GM10847 (cell line): ENCODE results near the gene OR2L5.

Experiments
- POLR2A ChIP-seq: IDR thresholded peaks from 2 replicates; pipeline ENCODE4 v1.6.1; 2011; ENCODE audit not compliant: insufficient read length; ENCODE audit errors: extremely low read depth

The OR2L5 gene, protein sequence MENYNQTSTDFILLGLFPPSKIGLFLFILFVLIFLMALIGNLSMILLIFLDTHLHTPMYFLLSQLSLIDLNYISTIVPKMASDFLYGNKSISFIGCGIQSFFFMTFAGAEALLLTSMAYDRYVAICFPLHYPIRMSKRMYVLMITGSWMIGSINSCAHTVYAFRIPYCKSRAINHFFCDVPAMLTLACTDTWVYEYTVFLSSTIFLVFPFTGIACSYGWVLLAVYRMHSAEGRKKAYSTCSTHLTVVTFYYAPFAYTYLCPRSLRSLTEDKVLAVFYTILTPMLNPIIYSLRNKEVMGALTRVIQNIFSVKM

DNA sequence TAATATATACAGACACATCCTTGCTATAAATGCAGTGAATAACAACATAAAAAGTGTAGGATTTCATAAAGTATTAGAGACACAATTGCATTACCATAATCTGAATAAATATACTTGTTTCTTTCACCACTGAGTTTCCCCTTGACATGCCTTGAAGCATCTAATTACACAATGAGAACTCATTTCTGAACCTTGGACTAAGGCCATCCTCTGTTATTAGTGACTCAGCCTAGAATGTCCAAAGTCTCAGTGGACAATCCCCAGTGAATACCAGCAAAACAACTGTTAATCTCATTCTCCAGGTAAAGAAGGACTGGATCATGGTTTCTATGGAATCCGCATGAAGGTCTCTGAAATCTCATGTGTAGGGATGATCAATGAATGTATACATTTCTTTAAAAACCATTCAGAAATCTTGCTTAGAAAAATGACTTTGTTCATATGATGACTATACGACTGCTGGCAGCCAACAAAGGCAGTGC is at the start of gene OR2L5:
Gene OR2L5 (plus strand): TSS at position 432 of the 482 bp plus-strand sequence. CDS start 8,288 bp downstream, outside the sequence.
- no peak for TF ChIP-seq POLR2A

DNA sequence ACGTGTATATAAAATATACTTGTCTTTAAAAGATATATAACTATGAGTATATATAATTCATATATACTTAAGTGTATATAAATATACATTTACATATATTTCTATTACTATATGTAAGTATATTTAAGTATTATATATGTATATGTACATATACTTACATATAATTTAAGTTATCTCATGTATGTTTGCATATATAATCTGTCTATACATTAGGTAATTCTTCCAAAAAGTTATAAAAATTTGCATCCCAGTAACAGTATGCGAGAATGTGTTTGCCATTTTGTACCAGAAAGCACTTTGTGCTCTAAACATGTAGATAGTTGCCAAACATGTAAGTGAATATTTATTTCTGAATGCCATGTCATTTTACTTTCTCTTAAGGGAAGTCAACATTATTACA is 48.5 kb upstream of the OR2L5 start, which contains the start of gene OR2AK2:
Gene OR2AK2 (plus strand): TSS at position 301 of the 400 bp plus-strand sequence. CDS start 144 bp downstream, outside the sequence.
- no peak for TF ChIP-seq POLR2A

DNA sequence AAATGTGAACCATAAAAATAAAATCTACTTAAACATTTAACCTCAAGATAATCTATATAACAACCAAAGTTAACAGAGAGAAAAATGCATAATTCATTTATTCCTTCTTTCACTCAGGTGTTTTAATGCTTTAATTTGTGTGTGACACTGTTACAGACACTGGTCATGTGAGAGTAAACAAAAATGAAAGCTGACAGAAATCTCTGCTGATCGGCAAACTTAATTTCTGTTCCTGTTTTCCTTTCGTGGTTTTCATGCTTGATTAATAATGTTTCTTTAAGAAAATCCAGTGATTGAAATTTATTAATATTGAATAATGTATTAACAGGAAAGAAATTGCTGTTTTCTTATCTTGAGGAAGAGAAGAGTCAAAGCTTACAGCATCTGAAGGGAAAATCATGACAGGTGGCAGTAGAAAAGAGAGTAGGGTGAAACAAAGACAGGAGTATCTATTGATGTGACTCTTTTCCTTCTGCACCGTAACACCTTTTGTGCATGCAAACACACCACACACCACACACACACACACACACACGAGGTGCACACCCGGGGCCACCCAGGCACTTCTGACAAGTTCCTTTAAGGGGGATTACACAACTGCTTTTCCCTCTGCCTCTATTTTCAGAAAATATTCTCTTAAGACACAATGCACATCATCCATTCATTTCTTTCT is 46.8 kb upstream of the OR2L5 start:
- TF ChIP-seq POLR2A, result no peak

DNA sequence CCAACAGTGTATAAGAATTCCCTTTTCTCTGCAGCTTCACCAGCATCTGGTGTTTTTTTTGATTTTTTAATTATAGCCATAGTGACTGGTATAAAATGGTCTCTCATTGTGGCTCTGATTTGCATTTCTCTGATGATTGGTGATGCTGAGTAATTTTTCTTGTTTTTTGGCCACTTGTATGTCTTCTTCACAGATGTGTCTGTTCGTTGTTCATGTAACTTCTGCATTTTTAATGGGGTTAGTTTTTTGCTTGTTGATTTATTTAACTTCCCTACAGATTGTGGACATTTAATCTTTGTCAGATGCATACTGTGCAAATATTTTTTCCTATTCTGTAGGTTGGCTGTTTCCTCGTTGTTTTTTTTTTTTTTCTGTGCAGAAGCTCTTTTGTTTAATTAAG is 20.5 kb upstream of the OR2L5 start:
- TF ChIP-seq POLR2A, result no peak

DNA sequence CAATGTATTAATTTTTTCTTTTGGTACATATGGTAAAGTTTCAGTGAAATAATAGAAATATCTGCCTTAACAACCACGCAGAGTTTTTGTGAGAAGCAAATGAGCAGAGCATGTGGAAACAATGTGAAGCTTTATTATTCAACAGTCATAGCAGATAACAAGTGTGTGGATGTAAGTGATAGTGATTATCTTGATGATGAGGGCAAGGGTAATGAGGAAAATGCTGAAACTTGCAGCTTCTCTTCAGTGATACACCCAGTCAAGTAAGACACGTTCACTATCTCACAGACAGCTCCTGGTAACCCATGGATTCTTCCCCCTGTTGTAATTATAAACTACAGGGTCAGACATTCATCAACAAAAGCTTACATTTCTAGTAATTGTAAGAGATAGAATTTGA is 14.6 kb upstream of the OR2L5 start:
- TF ChIP-seq POLR2A, result no peak

DNA sequence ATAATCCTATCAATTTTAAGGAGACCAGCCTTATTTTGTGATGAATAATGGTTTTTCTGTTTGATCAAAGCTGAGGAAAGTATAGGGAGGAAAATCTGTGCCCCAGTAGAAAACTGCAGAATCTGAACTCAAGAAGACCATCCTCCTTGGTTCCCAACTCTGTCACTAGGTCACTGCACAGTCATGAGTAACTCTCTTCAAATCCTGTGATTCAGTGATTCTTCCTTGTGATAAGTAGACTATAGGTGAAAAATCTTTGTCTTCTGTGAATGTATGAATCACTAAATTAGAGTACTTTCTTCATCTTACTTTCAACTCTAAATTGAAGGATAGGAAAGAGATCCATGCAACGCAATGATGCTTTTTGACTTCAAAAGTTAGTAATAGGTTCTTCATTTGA is 13.3 kb upstream of the OR2L5 start:
- TF ChIP-seq POLR2A, result no peak

DNA sequence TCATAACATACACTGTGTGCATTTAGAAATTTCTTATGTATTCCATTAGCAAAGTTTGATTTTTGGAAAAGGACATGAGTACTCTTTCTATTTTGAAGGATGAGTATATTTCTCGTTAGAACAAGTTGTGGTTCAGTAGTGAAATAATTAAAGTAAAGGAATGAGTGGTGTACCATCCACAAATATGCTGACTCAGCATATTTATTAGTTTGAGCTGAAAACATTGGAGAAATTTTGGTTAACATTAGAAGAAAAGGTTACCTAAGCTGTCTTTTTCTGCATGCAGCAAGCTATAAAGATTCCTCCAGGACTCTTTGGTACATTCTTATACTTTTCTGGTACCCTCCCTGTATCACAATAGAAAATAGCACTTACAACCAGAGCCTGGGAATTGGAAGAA is 5.7 kb upstream of the OR2L5 start:
- no peak for TF ChIP-seq POLR2A

DNA sequence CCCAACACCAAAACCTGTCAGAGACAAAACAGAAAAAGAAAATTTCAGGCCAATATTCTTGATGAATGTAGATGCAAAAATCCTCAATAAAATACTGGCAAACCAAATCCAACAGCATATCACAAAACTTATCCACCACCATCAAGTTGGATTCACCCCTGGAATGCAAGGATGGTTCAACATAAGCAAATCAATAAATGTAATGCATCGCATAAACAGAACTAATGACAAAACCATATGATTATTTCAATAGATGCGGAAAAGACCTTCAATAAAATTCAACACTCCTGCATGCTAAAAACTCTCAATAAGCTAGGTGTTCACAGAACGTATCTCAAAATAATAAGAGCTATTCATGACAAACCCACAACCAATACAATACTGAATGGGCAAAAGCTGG is 3.8 kb upstream of the OR2L5 start:
- no peak for TF ChIP-seq POLR2A

DNA sequence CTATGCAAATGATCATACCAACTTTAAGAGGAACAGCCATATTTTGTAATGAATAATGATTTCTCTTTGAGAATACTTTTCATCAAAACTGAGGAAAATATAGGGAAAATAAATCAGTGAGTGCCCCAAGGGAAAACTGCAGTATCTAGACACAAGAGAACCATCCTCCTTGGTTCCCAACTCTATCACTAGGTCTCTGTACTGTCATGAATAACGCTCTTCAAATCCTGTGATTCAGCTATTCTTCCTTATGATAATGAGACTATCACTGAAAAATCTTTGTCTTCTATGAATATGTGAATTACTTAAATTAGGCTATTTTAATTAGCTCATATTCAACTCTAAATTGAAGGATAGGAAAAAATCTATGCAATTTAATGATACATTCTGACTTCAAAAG is 2.3 kb downstream of the OR2L5 start:
- TF ChIP-seq POLR2A, result no peak

DNA sequence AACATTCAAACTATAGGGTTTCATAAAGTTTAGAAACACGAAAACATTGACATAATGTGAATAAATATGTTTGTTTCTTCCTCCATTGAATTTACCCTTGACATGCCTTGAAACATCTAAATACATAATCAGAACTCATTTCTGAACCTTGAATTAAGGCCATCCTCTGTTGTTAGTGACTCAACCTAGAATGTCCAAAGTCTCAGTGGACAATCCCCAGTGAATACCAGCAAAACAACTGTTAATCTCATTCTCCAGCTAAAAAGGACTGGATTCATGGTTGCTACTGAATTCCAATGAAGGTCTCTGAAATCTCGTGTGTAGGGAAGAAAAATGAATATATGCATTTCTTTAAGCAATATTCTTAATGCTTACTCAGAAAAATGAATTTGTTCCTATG is 16.3 kb downstream of the OR2L5 start, which contains the start of gene OR2L2:
Gene OR2L2 (plus strand): TSS at position 301 of the 400 bp plus-strand sequence. CDS start 8,198 bp downstream, outside the sequence.
- TF ChIP-seq POLR2A, result no peak

DNA sequence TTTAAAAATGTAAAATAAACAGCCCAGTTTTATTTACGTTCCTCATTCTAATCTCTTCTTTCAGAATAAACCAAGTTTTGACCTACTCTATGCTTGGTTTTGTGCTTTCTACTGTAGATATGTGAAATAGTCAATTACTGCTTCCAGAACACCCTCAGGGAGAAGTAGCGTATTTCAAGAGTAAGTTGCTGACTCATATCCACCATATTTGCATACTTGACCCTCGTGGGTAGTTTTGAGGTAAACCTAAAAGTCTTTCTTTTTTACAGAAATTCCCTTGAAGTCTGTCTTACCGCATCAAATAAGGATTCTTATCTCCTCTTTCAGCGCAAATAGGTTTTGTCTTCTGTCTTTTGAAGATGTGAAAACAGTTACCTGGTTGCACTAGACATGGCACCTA is 31.7 kb downstream of the OR2L5 start:
- TF ChIP-seq POLR2A, result no peak

DNA sequence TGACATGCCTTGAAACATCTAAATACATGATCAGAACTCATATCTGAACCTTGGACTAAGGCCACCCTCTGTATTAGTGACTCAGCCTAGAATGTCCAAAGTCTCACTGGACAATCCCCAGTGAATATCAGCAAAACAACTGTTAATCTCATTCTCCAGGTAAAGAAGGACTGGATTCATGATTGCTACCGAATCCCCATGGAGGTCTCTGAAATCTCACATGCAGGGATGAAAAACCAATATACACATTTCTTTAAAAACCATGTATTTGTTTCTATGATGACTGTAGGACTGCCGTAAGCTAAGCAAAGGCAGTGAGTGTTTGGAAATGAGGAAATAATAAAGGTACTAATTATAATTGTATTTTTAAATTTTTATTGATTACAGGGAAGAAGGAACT is 33.1 kb downstream of the OR2L5 start, which contains the start of gene OR2L3:
Gene OR2L3 (plus strand): TSS at position 301 of the 400 bp plus-strand sequence. CDS start 13,846 bp downstream, outside the sequence.
- no peak for TF ChIP-seq POLR2A

DNA sequence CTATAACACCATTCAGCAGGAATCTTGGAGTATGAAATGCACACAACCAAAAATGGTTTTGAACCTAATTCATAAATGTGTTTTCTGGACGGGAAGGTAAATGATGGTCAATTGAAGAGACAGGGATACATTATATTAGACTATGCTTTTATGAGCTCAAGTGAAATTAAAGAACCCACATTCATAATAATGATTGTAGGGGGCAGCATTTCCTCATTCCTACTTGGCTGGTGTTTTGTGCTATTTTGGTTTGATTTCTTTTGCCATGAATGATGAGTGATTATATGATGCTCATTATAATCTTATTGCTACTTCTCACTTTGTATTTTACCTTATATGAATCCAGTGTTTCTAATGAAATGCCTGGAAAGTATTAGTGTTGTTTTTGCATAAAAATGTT is 33.5 kb downstream of the OR2L5 start:
- TF ChIP-seq POLR2A, result no peak

DNA sequence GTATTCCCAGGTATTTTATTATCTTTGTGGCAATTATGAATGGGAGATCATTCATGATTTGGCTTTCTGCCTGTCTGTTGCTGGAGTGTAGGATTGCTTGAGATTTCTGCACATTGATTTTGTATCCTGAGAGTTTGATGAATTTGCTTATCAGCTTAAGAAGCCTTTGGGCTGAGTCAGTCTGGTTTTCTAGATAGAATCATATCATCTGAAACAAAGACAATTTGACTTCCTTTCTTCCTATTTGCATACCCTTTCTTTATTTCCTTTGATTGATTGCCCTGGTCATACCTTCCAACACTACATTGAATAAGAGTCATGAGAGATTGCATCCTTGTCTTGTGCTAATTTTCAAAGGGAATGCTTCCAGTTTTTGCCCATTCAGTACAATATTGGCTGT is 41.2 kb downstream of the OR2L5 start:
- no peak for TF ChIP-seq POLR2A

DNA sequence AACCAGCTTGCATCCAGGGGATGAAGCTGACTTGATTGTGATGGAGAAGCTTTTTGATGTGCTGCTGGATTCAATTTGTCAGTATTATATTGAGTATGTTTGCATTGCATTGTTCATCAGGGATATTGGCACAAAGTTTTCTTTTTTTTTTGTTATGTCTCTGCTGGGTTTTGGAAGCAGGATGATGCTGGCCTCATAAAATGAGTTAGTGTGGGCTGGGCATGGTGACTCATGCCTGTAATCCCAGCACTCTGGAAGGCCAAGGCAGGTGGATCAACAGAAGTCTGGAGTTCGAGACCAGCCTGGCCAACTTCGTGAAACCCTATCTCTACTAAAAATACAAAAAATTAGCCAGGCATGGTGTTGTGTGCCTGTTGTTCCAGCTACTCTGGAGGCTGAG is 41.8 kb downstream of the OR2L5 start:
- TF ChIP-seq POLR2A, result no peak

DNA sequence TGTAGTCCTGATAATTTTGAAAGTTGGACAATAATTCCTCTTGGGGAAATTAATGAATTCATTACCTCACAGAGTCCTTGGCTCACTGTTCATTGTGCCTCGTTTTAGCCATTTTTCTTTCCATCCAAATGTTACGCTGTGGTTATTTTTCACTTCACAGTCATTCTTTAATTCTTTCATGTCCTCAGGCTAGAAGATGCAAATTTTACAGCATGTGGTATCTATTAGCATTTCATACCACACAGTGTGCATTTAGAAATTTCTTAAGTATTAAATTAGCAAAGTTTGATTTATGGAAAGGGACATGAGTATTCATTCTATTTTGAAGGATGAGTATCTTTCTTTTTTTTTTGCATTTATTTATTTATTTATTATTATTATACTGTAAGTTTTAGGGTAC is 51.6 kb downstream of the OR2L5 start:
- TF ChIP-seq POLR2A, result no peak
